H1 (cell line): ENCODE results near the gene NAT9. TPM values are rescaled to one million over a fixed set of nuclear protein-coding genes. Genes with fewer than 3 reads are reported as not detected.

ENCODE experiments used
- CTCF ChIA-PET: fragments of 300-600 bp; sonication (Branson Sonifier 250); formaldehyde crosslinking; loops from one replicate; lab custom pipeline; 2021; ENCODE audit not compliant: partially characterized antibody; lab: Charles Lee
- POLR2A ChIA-PET: fragments of 300-600 bp; sonication (Branson Sonifier 250); formaldehyde crosslinking; loops from one replicate; lab custom pipeline; 2021; ENCODE audit warnings: inconsistent platforms; ENCODE audit not compliant: partially characterized antibody; lab: Charles Lee
- DNase-seq, 2 experiments: peaks; one replicate each; pipeline versions ENCODE4 v3.0.0 to v3.0.0-alpha.2; 2010 to 2022; ENCODE audit warnings: low spot score in 2 of 2, low read depth in 1 of 2, mixed read lengths in 1 of 2
- FAIRE-seq: peaks from 2 replicates; lab custom pipeline; 2011; peaks lifted over from hg19 to GRCh38; lab: Jason Lieb, UNC
- H2AFZ ChIP-seq: 2 replicates; pipeline ENCODE4 v1.8.1; 2012; ENCODE audit warnings: low read length, inconsistent platforms
- H2AK5ac ChIP-seq: 2 replicates; pipeline ENCODE4 v1.6.1; 2013; ENCODE audit warnings: low read depth, low read length
- H2BK120ac ChIP-seq: replicated peaks from 2 replicates; pipeline ENCODE3; 2013; ENCODE audit warnings: low read depth, low read length, inconsistent platforms
- H2BK12ac ChIP-seq: 2 replicates; pipeline ENCODE4 v1.6.1; 2013; ENCODE audit warnings: low read depth, low read length
- H2BK15ac ChIP-seq: 2 replicates; pipeline ENCODE4 v1.6.1; 2013; ENCODE audit warnings: low read length
- H2BK20ac ChIP-seq: 2 replicates; pipeline ENCODE4 v1.6.1; 2013; ENCODE audit warnings: low read length
- H2BK5ac ChIP-seq: 2 replicates; pipeline ENCODE4 v1.6.1; 2013; ENCODE audit warnings: low read depth, low read length
- H3K14ac ChIP-seq: 2 replicates; pipeline ENCODE4 v1.6.1; 2013; ENCODE audit warnings: inconsistent platforms; ENCODE audit not compliant: insufficient read length
- H3K18ac ChIP-seq: 2 replicates; pipeline ENCODE4 v1.6.1; 2013; ENCODE audit warnings: low read length; ENCODE audit errors: extremely low read depth
- H3K23ac ChIP-seq: 2 replicates; pipeline ENCODE4 v1.6.1; 2013; ENCODE audit warnings: inconsistent platforms; ENCODE audit not compliant: insufficient read length
- H3K23me2 ChIP-seq: 2 replicates; pipeline ENCODE4 v1.6.1; 2013; ENCODE audit warnings: low read depth, low read length
- H3K27ac ChIP-seq: 2 replicates; pipeline ENCODE4 v1.6.1; 2011; ENCODE audit warnings: low read depth, low read length, inconsistent platforms
- H3K27me3 ChIP-seq, 4 experiments: replicated peaks in 1 of 4; 1 replicate in 1 of 4; 2 replicates in 3 of 4; pipeline versions ENCODE4 v1.6.1 to v1.8.1; 2011 to 2013; ENCODE audit warnings: low read length in 3 of 4, mild to moderate bottlenecking in 3 of 4, inconsistent platforms in 2 of 4, mixed read lengths in 2 of 4, moderate library complexity in 1 of 4; ENCODE audit not compliant: control insufficient read depth in 3 of 4, insufficient read depth in 3 of 4; ENCODE audit errors: extremely low read depth in 1 of 4
- H3K36me3 ChIP-seq, 4 experiments: 2 replicates each; pipeline versions ENCODE4 v1.6.1 to v1.8.1; 2011 to 2013; ENCODE audit warnings: mild to moderate bottlenecking in 4 of 4, low read length in 3 of 4, moderate library complexity in 2 of 4, control low read depth in 1 of 4, inconsistent platforms in 1 of 4; ENCODE audit not compliant: insufficient read depth in 4 of 4, control insufficient read depth in 2 of 4
- H3K4ac ChIP-seq: replicated peaks from 2 replicates; pipeline ENCODE3; 2013; ENCODE audit warnings: low read length, low read depth, mixed read lengths, inconsistent platforms; ENCODE audit not compliant: insufficient read length
- H3K4me1 ChIP-seq, 4 experiments: replicated peaks in 1 of 4; 1 replicate in 1 of 4; 2 replicates in 3 of 4; pipeline versions ENCODE4 v1.6.1 to v1.8.1; 2011 to 2013; ENCODE audit warnings: low read length in 3 of 4, inconsistent platforms in 2 of 4, mixed read lengths in 1 of 4; ENCODE audit not compliant: insufficient read depth in 4 of 4, control insufficient read depth in 3 of 4
- H3K4me2 ChIP-seq, 2 experiments: 2 replicates each; pipeline versions ENCODE4 v1.6.1 to v1.8.1; 2011 to 2013; ENCODE audit warnings: low read depth in 2 of 2, low read length in 2 of 2, control low read depth in 1 of 2, inconsistent platforms in 1 of 2, mild to moderate bottlenecking in 1 of 2; ENCODE audit not compliant: insufficient read depth in 1 of 2
- H3K4me3 ChIP-seq, 4 experiments: fragments of 200-600, 300-600 bp in 1 of 4; sonication (generic), shearing (Covaris generic), sonication (Bioruptor Twin) in 1 of 4; 2 replicates each; pipeline versions ENCODE4 v1.5.1 to v1.8.1; 2011 to 2016; ENCODE audit warnings: low read length in 4 of 4, low read depth in 3 of 4, control low read depth in 2 of 4, inconsistent platforms in 2 of 4, mild to moderate bottlenecking in 2 of 4, mixed read lengths in 1 of 4, moderate library complexity in 1 of 4; ENCODE audit not compliant: insufficient read depth in 2 of 4; ENCODE audit errors: extremely low read depth in 1 of 4
- H3K56ac ChIP-seq: replicated peaks from 2 replicates; pipeline ENCODE3; 2013; ENCODE audit warnings: low read depth, mild to moderate bottlenecking, mixed read lengths, low read length, inconsistent platforms; ENCODE audit not compliant: insufficient read length
- H3K79me1 ChIP-seq: 2 replicates; pipeline ENCODE4 v1.6.1; 2013; ENCODE audit warnings: low read depth, low read length, control low read depth
- H3K79me2 ChIP-seq, 2 experiments: 2 replicates each; pipeline versions ENCODE4 v1.6.1 to v1.8.1; 2012 to 2013; ENCODE audit warnings: low read length in 2 of 2, mild to moderate bottlenecking in 2 of 2, inconsistent platforms in 1 of 2; ENCODE audit not compliant: insufficient read depth in 2 of 2, control insufficient read depth in 1 of 2
- H3K9ac ChIP-seq, 4 experiments: replicated peaks in 1 of 4; 1 replicate in 1 of 4; 2 replicates in 3 of 4; pipeline versions ENCODE4 v1.6.1 to v1.8.1; 2011 to 2013; ENCODE audit warnings: low read depth in 3 of 4, low read length in 3 of 4, control low read depth in 2 of 4, mild to moderate bottlenecking in 2 of 4, moderate library complexity in 2 of 4, inconsistent platforms in 1 of 4; ENCODE audit errors: extremely low read depth in 1 of 4
- H3K9me3 ChIP-seq, 2 experiments: 2 replicates each; pipeline versions ENCODE4 v1.6.1 to v1.8.1; 2012 to 2013; ENCODE audit warnings: mild to moderate bottlenecking in 2 of 2, moderate library complexity in 2 of 2, control low read depth in 1 of 2, inconsistent platforms in 1 of 2, low read depth in 1 of 2, low read length in 1 of 2, mixed read lengths in 1 of 2; ENCODE audit not compliant: insufficient read depth in 2 of 2
- H4K20me1 ChIP-seq, 2 experiments: replicated peaks in 1 of 2; 2 replicates each; pipeline versions ENCODE3 to v1.8.1; 2011 to 2013; ENCODE audit warnings: inconsistent platforms in 2 of 2, low read length in 2 of 2, mild to moderate bottlenecking in 1 of 2; ENCODE audit not compliant: insufficient read depth in 2 of 2, control insufficient read depth in 1 of 2
- H4K5ac ChIP-seq: 2 replicates; pipeline ENCODE4 v1.6.1; 2013; ENCODE audit warnings: low read length, low read depth, mixed read lengths, inconsistent platforms; ENCODE audit not compliant: insufficient read length
- H4K8ac ChIP-seq: 2 replicates; pipeline ENCODE4 v1.8.0; 2013; ENCODE audit warnings: mild to moderate bottlenecking, moderate library complexity, low read length, inconsistent platforms; ENCODE audit not compliant: insufficient read depth; ENCODE audit errors: extremely low read depth
- H4K91ac ChIP-seq: replicated peaks from 2 replicates; pipeline ENCODE3; 2013; ENCODE audit warnings: low read length, mixed read lengths, inconsistent platforms; ENCODE audit not compliant: insufficient read length
- GTF2F1 ChIP-seq: IDR thresholded peaks from 2 replicates; pipeline ENCODE4 v1.6.1; 2012; ENCODE audit warnings: low read depth, low read length, improper control_type of control experiment, borderline replicate concordance
- HDAC6 ChIP-seq: IDR thresholded peaks from one replicate; pipeline ENCODE4 v1.7.1; 2012; ENCODE audit warnings: low read depth, mild to moderate bottlenecking, inconsistent platforms, low read length, moderate library complexity
- MAFK ChIP-seq: IDR thresholded peaks from 2 replicates; pipeline ENCODE4 v1.6.1; 2012; ENCODE audit warnings: low read depth, mild to moderate bottlenecking, improper control_type of control experiment, low read length
- NANOG ChIP-seq: IDR thresholded peaks from 2 replicates; pipeline ENCODE4 v1.6.1; 2011; ENCODE audit warnings: low read length, low read depth, mild to moderate bottlenecking, inconsistent platforms; ENCODE audit not compliant: insufficient read depth, poor library complexity, severe bottlenecking
- NRF1 ChIP-seq: IDR thresholded peaks from 2 replicates; pipeline ENCODE4 v1.6.1; 2011; ENCODE audit warnings: mild to moderate bottlenecking, low read depth, low read length, improper control_type of control experiment
- PHF8 ChIP-seq: fragments of 200-600 bp; sonication (generic); conservative IDR thresholded peaks from 2 replicates; pipeline ENCODE4 v1.7.1; 2012; ENCODE audit warnings: low read depth, mild to moderate bottlenecking, inconsistent platforms, low read length, moderate library complexity
- TBP ChIP-seq: IDR thresholded peaks from 2 replicates; pipeline ENCODE4 v1.6.1; 2011; ENCODE audit warnings: low read depth, low read length, improper control_type of control experiment
- WGBS, 2 experiments: shearing (Covaris generic) in 1 of 2; methylation state at CpG; one replicate each; pipeline versions ENCODE4 v1.1.6 to v1.1.7; 2013 to 2015; ENCODE audit warnings: low lambda C conversion rate in 2 of 2, mixed read lengths in 2 of 2, inconsistent platforms in 1 of 2, low coverage in 1 of 2, missing lambda C conversion rate in 1 of 2; ENCODE audit not compliant: insufficient replicate concordance in 2 of 2, insufficient coverage in 1 of 2, insufficient read length in 1 of 2; ENCODE audit errors: extremely low coverage in 1 of 2, missing lambda C conversion rate in 1 of 2; 5-methylcytosine and 5-hydroxymethylcytosine counted together
- polyA plus RNA-seq, 7 experiments: library from polyadenylated mRNA; depleted of rRNA in 3 of 7; stranded (reverse) in 5 of 7; unstranded in 2 of 7; fragments of >200 nt in 5 of 7; fragments of 200-250 nt in 2 of 7; gene quantifications; 1 replicate in 5 of 7; 2 replicates in 1 of 7; 4 replicates in 1 of 7; pipeline versions ENCODE4 v1.2.1 to v1.2.3, GENCODE V29; 2011 to 2013; ENCODE audit warnings: missing spikeins in 2 of 7, mixed read lengths in 2 of 7
- total RNA-seq: library from RNA; stranded (reverse); fragmentation: NEBNext Ultra II Directional; extraction: Animal tissue kit (Norgen Biotek cat#: 25700); gene quantifications from 2 replicates; pipeline ENCODE4 v1.2.1, GENCODE V29; 2021
- TF ChIP-seq, protein P1 (sequence below), 3 experiments: IDR thresholded peaks; 1 replicate in 2 of 3; 2 replicates in 1 of 3; pipeline versions ENCODE4 v1.5.1 to v1.6.1; 2011; ENCODE audit warnings: low read length in 3 of 3, mild to moderate bottlenecking in 3 of 3, inconsistent platforms in 2 of 3, low read depth in 1 of 3, moderate library complexity in 1 of 3; ENCODE audit not compliant: insufficient read depth in 1 of 3; ENCODE audit errors: control extremely low read depth in 1 of 3

Gene NAT9
- total and polyA plus RNA-seq, 2 of the 8 experiments (the other 6 are each of a cell fraction or from before 2014, with no cell fraction given) = 32.3 to 42.7 TPM

DNA sequence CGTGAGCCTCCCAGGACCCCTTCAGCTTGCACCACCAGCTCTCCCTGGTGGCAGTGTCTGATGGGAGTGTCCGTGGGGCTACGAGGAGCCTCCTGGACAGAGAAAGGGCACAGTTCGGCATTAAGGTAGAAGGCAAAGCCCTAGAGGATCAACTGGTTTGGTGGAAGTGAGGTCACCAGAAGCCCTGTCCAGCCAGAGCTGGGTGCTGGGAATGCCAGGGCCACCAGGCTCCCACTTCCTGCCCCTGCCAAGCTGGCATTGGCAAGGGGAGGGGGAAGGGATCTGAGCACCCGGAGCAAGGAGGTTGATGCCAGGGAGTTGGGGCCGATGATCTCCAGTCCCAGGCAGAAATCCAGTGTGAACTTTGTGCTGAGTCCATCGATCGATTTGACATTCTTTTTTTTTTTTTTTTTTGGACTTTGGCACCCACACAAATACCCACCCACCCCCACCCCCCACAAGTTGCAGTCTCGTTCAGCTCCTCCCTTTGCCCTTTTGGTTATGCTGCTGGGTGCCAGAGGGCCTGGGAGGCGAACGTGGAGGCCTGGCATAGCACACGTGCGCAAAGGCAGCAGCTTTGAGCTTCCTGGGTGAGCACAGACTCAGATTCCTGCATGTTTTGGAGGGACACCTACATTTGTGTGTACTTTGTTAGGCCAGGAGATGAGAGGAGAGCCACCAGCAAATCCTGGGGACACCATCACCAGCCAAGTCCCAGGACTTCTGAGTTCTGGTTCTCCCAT is 25.6 kb downstream of the NAT9 start:
- peaks cover 21% of the 10 kb centered on the region for H3K79me1 ChIP-seq
- DNase-seq = no peak
- H3K4me2 ChIP-seq = peak overlapping the region; percentile 79 to 96
- no peak overlapping the region for H2BK120ac ChIP-seq
- H2AK5ac ChIP-seq = peak overlapping the region; percentile 40; the same call in 1 of the 2 replicates
- no peak overlapping the region for H3K14ac ChIP-seq
- no peak for FAIRE-seq
- H3K18ac ChIP-seq = no peak overlapping the region
- H2AFZ ChIP-seq = no peak overlapping the region
- peaks cover 11% of the 10 kb centered on the region for H3K23me2 ChIP-seq
- ChIA-PET CTCF (interaction anchor here (0.6 to 15.7 kb wide), 13 partner anchors 9 to 208 kb away, joined by 3 to 231 read pairs (median 4); partner anchors contain the start of genes NAT9 and RAB37), POLR2A (interaction anchor here (1.0 to 9.3 kb wide), 10 partner anchors 9 to 117 kb away, joined by 3 to 70 read pairs (median 10); partner anchors contain the start of genes NAT9 and RAB37)
- H4K8ac ChIP-seq = no peak overlapping the region
- H3K4me3 ChIP-seq = peak overlapping the region; percentile 56 to 91 (median 86)
- H3K9me3 ChIP-seq = no peaks in the 10 kb centered on the region
- peaks cover 7 to 62% of the 10 kb centered on the region in 2 experiments; a peak in 3 of 4 replicates for H3K79me2 ChIP-seq
- peaks cover 19 to 32% of the 10 kb centered on the region in 2 experiments for H4K20me1 ChIP-seq
- no peak overlapping the region for H4K91ac ChIP-seq
- no peak overlapping the region for H3K23ac ChIP-seq
- H2BK12ac ChIP-seq = 0 out of 2 replicates have a peak overlapping the region, but pooled peaks have one; percentile 75
- peak overlapping the region; percentile 53; the same call in 1 of the 2 replicates for H2BK15ac ChIP-seq
- H3K9ac ChIP-seq = peak overlapping the region in 1 of 4 experiments; percentile 73; a peak in 2 of 7 replicates
- H3K4ac ChIP-seq = no peak overlapping the region
- 0 out of 2 replicates have a peak overlapping the region, but pooled peaks have one; percentile 32 for H2BK20ac ChIP-seq
- no peak overlapping the region for H4K5ac ChIP-seq
- H3K27me3 ChIP-seq = no peaks in the 10 kb centered on the region
- no peak overlapping the region for H3K56ac ChIP-seq
- H3K36me3 ChIP-seq = peaks cover 0 to 5% (median 0%) of the 10 kb centered on the region in 4 experiments; a peak in 1 of 8 replicates
- WGBS, 2 experiments = 76% methylated on average over 10 of the region's 13 CpGs; no CpG with 5 or more reads in 1 of the 2 experiments
- H3K27ac ChIP-seq = no peak overlapping the region
- H2BK5ac ChIP-seq = no peak overlapping the region
- H3K4me1 ChIP-seq = peaks cover 5 to 40% (median 23%) of the 10 kb centered on the region in 4 experiments
- no peak for TF ChIP-seq NANOG
- TF ChIP-seq PHF8 = no peak
- TF ChIP-seq, protein P1, sequence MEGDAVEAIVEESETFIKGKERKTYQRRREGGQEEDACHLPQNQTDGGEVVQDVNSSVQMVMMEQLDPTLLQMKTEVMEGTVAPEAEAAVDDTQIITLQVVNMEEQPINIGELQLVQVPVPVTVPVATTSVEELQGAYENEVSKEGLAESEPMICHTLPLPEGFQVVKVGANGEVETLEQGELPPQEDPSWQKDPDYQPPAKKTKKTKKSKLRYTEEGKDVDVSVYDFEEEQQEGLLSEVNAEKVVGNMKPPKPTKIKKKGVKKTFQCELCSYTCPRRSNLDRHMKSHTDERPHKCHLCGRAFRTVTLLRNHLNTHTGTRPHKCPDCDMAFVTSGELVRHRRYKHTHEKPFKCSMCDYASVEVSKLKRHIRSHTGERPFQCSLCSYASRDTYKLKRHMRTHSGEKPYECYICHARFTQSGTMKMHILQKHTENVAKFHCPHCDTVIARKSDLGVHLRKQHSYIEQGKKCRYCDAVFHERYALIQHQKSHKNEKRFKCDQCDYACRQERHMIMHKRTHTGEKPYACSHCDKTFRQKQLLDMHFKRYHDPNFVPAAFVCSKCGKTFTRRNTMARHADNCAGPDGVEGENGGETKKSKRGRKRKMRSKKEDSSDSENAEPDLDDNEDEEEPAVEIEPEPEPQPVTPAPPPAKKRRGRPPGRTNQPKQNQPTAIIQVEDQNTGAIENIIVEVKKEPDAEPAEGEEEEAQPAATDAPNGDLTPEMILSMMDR (IDR thresholded peaks at IDR 0.05; ENCODE audit: control extremely low read depth in 1 of 3, insufficient read depth in 1 of 3, low read depth in 1 of 3, low read length in 3 of 3) = no peak
- no peak for TF ChIP-seq TBP
- TF ChIP-seq GTF2F1 = no peak
- no peak for TF ChIP-seq NRF1
- TF ChIP-seq HDAC6 = no peak
- no peak for TF ChIP-seq MAFK
